HL-60 (cell line): Measurements from ENCODE around the gene MINDY1.

Experiments
- DNase-seq, 2 experiments: peaks; one replicate each; pipeline ENCODE4 v3.0.0-alpha.2; 2010 to 2020; ENCODE audit warnings: low read depth in 1 of 2, low spot score in 1 of 2
- H3K27ac ChIP-seq: fragments of 250-450 bp; sonication (Bioruptor Pico); replicated peaks from 2 replicates; pipeline ENCODE4 v1.5.1; 2020; ENCODE audit warnings: mild to moderate bottlenecking, moderate library complexity
- H3K27me3 ChIP-seq: fragments of 250-450 bp; sonication (Bioruptor Pico); 2 replicates; pipeline ENCODE4 v1.5.1; 2021; ENCODE audit warnings: mild to moderate bottlenecking, moderate library complexity; ENCODE audit not compliant: insufficient read depth, poor library complexity, severe bottlenecking
- H3K4me3 ChIP-seq: replicated peaks from 2 replicates; pipeline ENCODE4 v1.5.1; 2011; ENCODE audit warnings: mild to moderate bottlenecking, control low read depth, low read length; ENCODE audit not compliant: insufficient read depth
- GABPA ChIP-seq: IDR thresholded peaks from 2 replicates; pipeline ENCODE4 v1.6.1; 2012; ENCODE audit warnings: low read depth
- POLR2AphosphoS5 ChIP-seq: IDR thresholded peaks from 2 replicates; pipeline ENCODE4 v1.6.1; 2012; ENCODE audit warnings: low read depth
- REST ChIP-seq: IDR thresholded peaks from 2 replicates; pipeline ENCODE4 v1.6.1; 2012; ENCODE audit warnings: low read depth; ENCODE audit not compliant: insufficient replicate concordance
- SPI1 ChIP-seq: IDR thresholded peaks from 2 replicates; pipeline ENCODE4 v1.6.1; 2012; ENCODE audit warnings: low read depth, mild to moderate bottlenecking, borderline replicate concordance
- TF ChIP-seq, protein P1 (sequence below): IDR thresholded peaks from one replicate; pipeline ENCODE4 v1.5.1; 2011; ENCODE audit warnings: low read length, control low read depth, inconsistent platforms; ENCODE audit not compliant: insufficient read depth

The MINDY1 gene

DNA sequence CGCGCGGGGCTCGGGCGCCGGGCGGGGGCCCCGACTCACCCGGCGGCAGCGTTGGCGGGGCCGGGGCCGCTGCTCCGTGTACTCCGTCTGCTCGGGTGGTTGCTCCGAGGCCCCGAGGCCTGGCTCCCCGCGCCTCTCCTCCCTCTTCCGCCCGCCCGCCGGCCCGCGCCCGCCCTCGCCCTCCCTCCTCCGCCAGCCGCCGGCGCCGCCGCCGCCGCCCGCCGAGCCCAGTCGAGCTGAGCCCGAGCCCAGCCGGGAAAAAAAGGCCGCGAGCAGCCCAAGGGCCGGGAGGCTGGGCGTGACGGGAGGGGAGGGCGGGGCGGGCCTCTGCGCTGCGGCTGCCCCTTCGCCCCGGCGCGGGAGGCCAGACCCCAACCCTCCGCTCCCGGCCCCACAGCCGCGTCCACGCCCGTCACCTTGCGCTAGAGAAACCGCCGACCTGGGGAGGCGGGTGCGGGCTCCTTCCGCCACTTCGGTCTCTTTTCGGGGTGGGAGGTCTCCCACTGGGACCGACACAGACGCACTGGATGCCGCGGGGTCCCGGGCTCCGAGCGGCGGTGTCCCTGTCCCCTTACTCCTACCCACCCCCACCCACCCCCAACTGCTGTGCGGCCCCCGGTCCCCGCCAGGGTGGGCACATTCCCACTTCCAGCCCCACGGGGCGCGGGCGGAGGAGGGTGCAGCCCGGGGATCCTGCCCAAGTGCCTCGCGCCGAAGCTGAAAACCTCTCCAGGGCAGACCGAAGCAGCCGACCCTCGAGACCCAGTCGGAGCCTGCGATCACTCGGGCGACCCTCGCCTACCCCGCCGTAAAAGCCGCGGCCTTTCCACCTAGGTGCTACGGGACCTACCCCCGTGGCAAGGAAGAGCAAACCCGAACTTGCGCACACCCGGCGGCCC lies 31.9 kb downstream of the MINDY1 start, which contains the start of gene CERS2:
TSS of gene CERS2 (minus strand) at position 256 of the 899 bp plus-strand sequence. CDS start 5,745 bp downstream, outside the sequence.
- H3K27ac ChIP-seq = peak within 1 kb of the TSS; percentile 93
- TF ChIP-seq SPI1 (no peak), REST (no peak), GABPA (no peak), POLR2AphosphoS5 (no peak; the same call in 1 of the 2 replicates)
- TF ChIP-seq, protein P1, sequence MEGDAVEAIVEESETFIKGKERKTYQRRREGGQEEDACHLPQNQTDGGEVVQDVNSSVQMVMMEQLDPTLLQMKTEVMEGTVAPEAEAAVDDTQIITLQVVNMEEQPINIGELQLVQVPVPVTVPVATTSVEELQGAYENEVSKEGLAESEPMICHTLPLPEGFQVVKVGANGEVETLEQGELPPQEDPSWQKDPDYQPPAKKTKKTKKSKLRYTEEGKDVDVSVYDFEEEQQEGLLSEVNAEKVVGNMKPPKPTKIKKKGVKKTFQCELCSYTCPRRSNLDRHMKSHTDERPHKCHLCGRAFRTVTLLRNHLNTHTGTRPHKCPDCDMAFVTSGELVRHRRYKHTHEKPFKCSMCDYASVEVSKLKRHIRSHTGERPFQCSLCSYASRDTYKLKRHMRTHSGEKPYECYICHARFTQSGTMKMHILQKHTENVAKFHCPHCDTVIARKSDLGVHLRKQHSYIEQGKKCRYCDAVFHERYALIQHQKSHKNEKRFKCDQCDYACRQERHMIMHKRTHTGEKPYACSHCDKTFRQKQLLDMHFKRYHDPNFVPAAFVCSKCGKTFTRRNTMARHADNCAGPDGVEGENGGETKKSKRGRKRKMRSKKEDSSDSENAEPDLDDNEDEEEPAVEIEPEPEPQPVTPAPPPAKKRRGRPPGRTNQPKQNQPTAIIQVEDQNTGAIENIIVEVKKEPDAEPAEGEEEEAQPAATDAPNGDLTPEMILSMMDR = no peak
- H3K27me3 ChIP-seq = no peaks in the 10 kb centered on the region
- H3K4me3 ChIP-seq = peak within 1 kb of the TSS; percentile 89
- peak; percentile 64 to 74 for DNase-seq

GRCh38 chr1:150973836-150974579 lies 32.7 kb downstream of the MINDY1 start:
- TF ChIP-seq POLR2AphosphoS5 (no peak; the same call in 1 of the 2 replicates), REST (no peak), GABPA (no peak), SPI1 (no peak)
- TF ChIP-seq, protein P1 = no peak
- peak overlapping the region; percentile 93 for H3K27ac ChIP-seq
- H3K27me3 ChIP-seq = no peaks in the 10 kb centered on the region
- peak overlapping the region; percentile 89 for H3K4me3 ChIP-seq
- DNase-seq = peak in 1 of 2 experiments; percentile 57

GRCh38 chr1:150973258-150973835 lies 33.4 kb downstream of the MINDY1 start:
- peak overlapping the region; percentile 89 for H3K4me3 ChIP-seq
- H3K27ac ChIP-seq = peak overlapping the region; percentile 93
- TF ChIP-seq, protein P1 = no peak
- no peak for TF ChIP-seq POLR2AphosphoS5
- TF ChIP-seq SPI1 = no peak
- no peak for TF ChIP-seq REST
- TF ChIP-seq GABPA = no peak
- DNase-seq = no peak
- no peaks in the 10 kb centered on the region for H3K27me3 ChIP-seq
